ENCODE data around the gene BRSK1.

Gene BRSK1

GRCh38 chr19:55249841-55250240, 34.0 kb upstream of the BRSK1 start:
- Mint-ChIP-seq H3K36me3 (ENCODE audit: low read depth) (peaks cover 94% of the 10 kb centered on the region), H3K27ac (peak overlapping the region; percentile 97), H3K4me3 (no peak overlapping the region), H3K27me3 (no peaks in the 10 kb centered on the region), H3K9me3 (no peaks in the 10 kb centered on the region), H3K4me1 (ENCODE audit: low read depth) (peaks cover 62% of the 10 kb centered on the region)
- DNase-seq, result no peak

GRCh38 chr19:55250262-55251036, 33.3 kb upstream of the BRSK1 start:
- no peaks in the 10 kb centered on the region for H3K9me3 Mint-ChIP-seq
- H3K36me3 Mint-ChIP-seq (ENCODE audit: low read depth), result peaks cover 94% of the 10 kb centered on the region
- no peaks in the 10 kb centered on the region for H3K27me3 Mint-ChIP-seq
- peak overlapping the region; percentile 97 for H3K27ac Mint-ChIP-seq
- H3K4me1 Mint-ChIP-seq (ENCODE audit: low read depth), result peaks cover 66% of the 10 kb centered on the region
- no peak for DNase-seq
- H3K4me3 Mint-ChIP-seq, result peak overlapping the region; percentile 97

GRCh38 chr19:55251341-55252081, 32.3 kb upstream of the BRSK1 start:
- Mint-ChIP-seq H3K36me3 (ENCODE audit: low read depth) (peaks cover 95% of the 10 kb centered on the region), H3K9me3 (no peaks in the 10 kb centered on the region), H3K27ac (peak overlapping the region; percentile 97), H3K4me1 (ENCODE audit: low read depth) (peaks cover 76% of the 10 kb centered on the region), H3K4me3 (peak overlapping the region; percentile 97), H3K27me3 (no peaks in the 10 kb centered on the region)
- DNase-seq, result peak; percentile 61

GRCh38 chr19:55252760-55253663, 30.8 kb upstream of the BRSK1 start:
- peak overlapping the region; percentile 97 for H3K27ac Mint-ChIP-seq
- H3K36me3 Mint-ChIP-seq (ENCODE audit: low read depth), result peaks cover 95% of the 10 kb centered on the region
- peaks cover 80% of the 10 kb centered on the region for H3K4me1 Mint-ChIP-seq (ENCODE audit: low read depth)
- H3K4me3 Mint-ChIP-seq, result peak overlapping the region; percentile 97
- H3K27me3 Mint-ChIP-seq, result no peaks in the 10 kb centered on the region
- no peak for DNase-seq
- no peaks in the 10 kb centered on the region for H3K9me3 Mint-ChIP-seq

- Mint-ChIP-seq H3K9me3 (no peaks in the 10 kb centered on the region), H3K4me3 (peak overlapping the region; percentile 97), H3K27ac (peak overlapping the region; percentile 97), H3K27me3 (no peaks in the 10 kb centered on the region), H3K36me3 (ENCODE audit: low read depth) (peaks cover 88% of the 10 kb centered on the region), H3K4me1 (ENCODE audit: low read depth) (peaks cover 70% of the 10 kb centered on the region)
- DNase-seq, result peak; percentile 78
Observed at GRCh38 chr19:55253842-55254624, 29.8 kb upstream of the BRSK1 start.

- H3K36me3 Mint-ChIP-seq (ENCODE audit: low read depth), result peaks cover 87% of the 10 kb centered on the region
- H3K9me3 Mint-ChIP-seq, result no peaks in the 10 kb centered on the region
- peak overlapping the region; percentile 97 for H3K4me3 Mint-ChIP-seq
- no peaks in the 10 kb centered on the region for H3K27me3 Mint-ChIP-seq
- DNase-seq, result peak; percentile 45
- peaks cover 71% of the 10 kb centered on the region for H3K4me1 Mint-ChIP-seq (ENCODE audit: low read depth)
- peak overlapping the region; percentile 97 for H3K27ac Mint-ChIP-seq
Observed at GRCh38 chr19:55254625-55254977, 29.2 kb upstream of the BRSK1 start.

- peak overlapping the region; percentile 97 for H3K4me3 Mint-ChIP-seq
- peaks cover 69% of the 10 kb centered on the region for H3K4me1 Mint-ChIP-seq (ENCODE audit: low read depth)
- no peaks in the 10 kb centered on the region for H3K9me3 Mint-ChIP-seq
- peak overlapping the region; percentile 97 for H3K27ac Mint-ChIP-seq
- H3K27me3 Mint-ChIP-seq, result no peaks in the 10 kb centered on the region
- peaks cover 80% of the 10 kb centered on the region for H3K36me3 Mint-ChIP-seq (ENCODE audit: low read depth)
- DNase-seq, result peak; percentile 67
Observed at GRCh38 chr19:55255618-55256423, 28.0 kb upstream of the BRSK1 start.

GRCh38 chr19:55256562-55257460, 27.0 kb upstream of the BRSK1 start:
- peak overlapping the region; percentile 97 for H3K27ac Mint-ChIP-seq
- no peaks in the 10 kb centered on the region for H3K9me3 Mint-ChIP-seq
- no peaks in the 10 kb centered on the region for H3K27me3 Mint-ChIP-seq
- peaks cover 59% of the 10 kb centered on the region for H3K4me1 Mint-ChIP-seq (ENCODE audit: low read depth)
- H3K36me3 Mint-ChIP-seq (ENCODE audit: low read depth), result peaks cover 74% of the 10 kb centered on the region
- DNase-seq, result no peak
- H3K4me3 Mint-ChIP-seq, result peak overlapping the region; percentile 97

- peak overlapping the region; percentile 97 for H3K4me3 Mint-ChIP-seq
- H3K4me1 Mint-ChIP-seq (ENCODE audit: low read depth), result peaks cover 51% of the 10 kb centered on the region
- H3K9me3 Mint-ChIP-seq, result no peaks in the 10 kb centered on the region
- H3K27me3 Mint-ChIP-seq, result no peaks in the 10 kb centered on the region
- H3K27ac Mint-ChIP-seq, result peak overlapping the region; percentile 97
- peak; percentile 63 for DNase-seq
- peaks cover 75% of the 10 kb centered on the region for H3K36me3 Mint-ChIP-seq (ENCODE audit: low read depth)
Observed at GRCh38 chr19:55257461-55258420, 26.1 kb upstream of the BRSK1 start.

GRCh38 chr19:55258476-55258827, 25.3 kb upstream of the BRSK1 start:
- H3K9me3 Mint-ChIP-seq, result no peaks in the 10 kb centered on the region
- no peak for DNase-seq
- peak overlapping the region; percentile 87 for H3K4me3 Mint-ChIP-seq
- H3K27ac Mint-ChIP-seq, result peak overlapping the region; percentile 98
- H3K27me3 Mint-ChIP-seq, result no peaks in the 10 kb centered on the region
- peaks cover 44% of the 10 kb centered on the region for H3K4me1 Mint-ChIP-seq (ENCODE audit: low read depth)
- H3K36me3 Mint-ChIP-seq (ENCODE audit: low read depth), result peaks cover 75% of the 10 kb centered on the region

- H3K4me1 Mint-ChIP-seq (ENCODE audit: low read depth), result peaks cover 39% of the 10 kb centered on the region
- H3K27me3 Mint-ChIP-seq, result no peaks in the 10 kb centered on the region
- H3K27ac Mint-ChIP-seq, result peak within 1 kb of the TSS; percentile 98
- peak within 1 kb of the TSS; percentile 97 for H3K4me3 Mint-ChIP-seq
- H3K36me3 Mint-ChIP-seq (ENCODE audit: low read depth), result peaks cover 70% of the 10 kb centered on the region
- no peaks in the 10 kb centered on the region for H3K9me3 Mint-ChIP-seq
- DNase-seq, result peak; percentile 98
Observed at GRCh38 chr19:55258828-55259539, 24.8 kb upstream of the BRSK1 start, which contains the start of gene PPP6R1. TSS of gene PPP6R1 (minus strand) at chr19:55259017. CDS start at chr19:55247103, 11,914 bp downstream.
